GM23338 (cell line): ENCODE results near the gene SCNN1A.

ENCODE experiments used
- CREB1 ChIP-seq: fragments of 250-450 bp; sonication (Bioruptor Pico); IDR thresholded peaks from 2 replicates; pipeline ENCODE4 v1.5.0; 2020; ENCODE audit warnings: low read depth, mild to moderate bottlenecking, moderate library complexity
- CTCF ChIP-seq, 2 experiments: fragments of 200-600 bp in 1 of 2; sonication (generic) in 1 of 2; conservative IDR thresholded peaks; 2 replicates each; pipeline versions ENCODE4 v1.5.1 to v1.6.1; 2016 to 2017; ENCODE audit warnings: antibody characterized with exemption in 2 of 2, low read depth in 2 of 2, mild to moderate bottlenecking in 2 of 2, moderate library complexity in 1 of 2
- ETS1 ChIP-seq: IDR thresholded peaks from 2 replicates; pipeline ENCODE4 v1.6.1; 2016; ENCODE audit warnings: antibody characterized with exemption
- EZH2 ChIP-seq: fragments of 200-600 bp; sonication (generic); IDR thresholded peaks from one replicate; pipeline ENCODE4 v1.8.0; 2017; ENCODE audit warnings: antibody characterized with exemption, mild to moderate bottlenecking, low read depth; ENCODE audit not compliant: unreplicated experiment
- EZH2phosphoT487 ChIP-seq: fragments of 200-600 bp; sonication (generic); IDR thresholded peaks from one replicate; pipeline ENCODE4 v1.8.1; 2018; ENCODE audit warnings: antibody characterized with exemption; ENCODE audit not compliant: unreplicated experiment
- JUNB ChIP-seq: IDR thresholded peaks from one replicate; pipeline ENCODE4 v1.6.1; 2016; ENCODE audit warnings: antibody characterized with exemption; ENCODE audit not compliant: unreplicated experiment
- POLR2AphosphoS5 ChIP-seq: IDR thresholded peaks from 2 replicates; pipeline ENCODE4 v1.6.1; 2016; ENCODE audit warnings: antibody characterized with exemption, low read depth
- REST ChIP-seq: IDR thresholded peaks from one replicate; pipeline ENCODE4 v1.6.1; 2018; ENCODE audit warnings: antibody characterized with exemption; ENCODE audit not compliant: unreplicated experiment
- STAT1 ChIP-seq: IDR thresholded peaks from one replicate; pipeline ENCODE4 v1.6.1; 2016; ENCODE audit warnings: antibody characterized with exemption; ENCODE audit not compliant: unreplicated experiment
- ZNF114 ChIP-seq: fragments of 250-450 bp; sonication (Bioruptor Pico); IDR thresholded peaks from 2 replicates; pipeline ENCODE4 v1.5.0; 2020; ENCODE audit warnings: mild to moderate bottlenecking, moderate library complexity
- ZNF331 ChIP-seq: fragments of 250-450 bp; sonication (Bioruptor Pico); IDR thresholded peaks from 2 replicates; pipeline ENCODE4 v1.5.0; 2020; ENCODE audit warnings: low read depth, mild to moderate bottlenecking, moderate library complexity
- ZNF462 ChIP-seq: fragments of 250-450 bp; sonication (Bioruptor Pico); IDR thresholded peaks from 2 replicates; pipeline ENCODE4 v1.5.0; 2020; ENCODE audit warnings: mild to moderate bottlenecking, moderate library complexity

- no peak for TF ChIP-seq CTCF (conservative IDR thresholded peaks at IDR 0.05; ENCODE audit: low read depth in 2 of 2)
- no peak for TF ChIP-seq REST
- TF ChIP-seq EZH2 = no peak
- TF ChIP-seq EZH2phosphoT487 = no peak
- TF ChIP-seq POLR2AphosphoS5 = no peak
- no peak for TF ChIP-seq CREB1 (CRISPR knock-in tag)
- TF ChIP-seq ZNF114 (CRISPR knock-in tag) = no peak
- no peak for TF ChIP-seq JUNB
- no peak for TF ChIP-seq ETS1
- no peak for TF ChIP-seq STAT1
- no peak for TF ChIP-seq ZNF462 (CRISPR knock-in tag)
- no peak for TF ChIP-seq ZNF331
Observed at GRCh38 chr12:6380141-6381121, 5.1 kb upstream of the SCNN1A start.
